HL-60 (cell line): ENCODE measurements around the gene PCP4.

ENCODE experiments used
- DNase-seq, 2 experiments: peaks; one replicate each; pipeline ENCODE4 v3.0.0-alpha.2; 2010 to 2020; ENCODE audit warnings: low read depth in 1 of 2, low spot score in 1 of 2
- H3K27ac ChIP-seq: fragments of 250-450 bp; sonication (Bioruptor Pico); replicated peaks from 2 replicates; pipeline ENCODE4 v1.5.1; 2020; ENCODE audit warnings: mild to moderate bottlenecking, moderate library complexity
- H3K27me3 ChIP-seq: fragments of 250-450 bp; sonication (Bioruptor Pico); 2 replicates; pipeline ENCODE4 v1.5.1; 2021; ENCODE audit warnings: mild to moderate bottlenecking, moderate library complexity; ENCODE audit not compliant: insufficient read depth, poor library complexity, severe bottlenecking
- H3K4me3 ChIP-seq: replicated peaks from 2 replicates; pipeline ENCODE4 v1.5.1; 2011; ENCODE audit warnings: mild to moderate bottlenecking, control low read depth, low read length; ENCODE audit not compliant: insufficient read depth
- CTCF ChIP-seq: IDR thresholded peaks from one replicate; pipeline ENCODE4 v1.5.1; 2011; ENCODE audit warnings: low read length, control low read depth, inconsistent platforms; ENCODE audit not compliant: insufficient read depth
- GABPA ChIP-seq: IDR thresholded peaks from 2 replicates; pipeline ENCODE4 v1.6.1; 2012; ENCODE audit warnings: low read depth
- POLR2AphosphoS5 ChIP-seq: IDR thresholded peaks from 2 replicates; pipeline ENCODE4 v1.6.1; 2012; ENCODE audit warnings: low read depth
- REST ChIP-seq: IDR thresholded peaks from 2 replicates; pipeline ENCODE4 v1.6.1; 2012; ENCODE audit warnings: low read depth; ENCODE audit not compliant: insufficient replicate concordance
- SPI1 ChIP-seq: IDR thresholded peaks from 2 replicates; pipeline ENCODE4 v1.6.1; 2012; ENCODE audit warnings: low read depth, mild to moderate bottlenecking, borderline replicate concordance

The PCP4 gene

GRCh38 chr21:39956586-39956985 lies 89.3 kb downstream of the PCP4 start:
- TF ChIP-seq POLR2AphosphoS5: no peak
- no peak for DNase-seq
- peaks cover 3% of the 10 kb centered on the region for H3K27me3 ChIP-seq
- H3K27ac ChIP-seq: no peak overlapping the region
- no peak overlapping the region for H3K4me3 ChIP-seq

- Histone ChIP-seq H3K27ac (no peak overlapping the region), H3K27me3 (peaks cover 3% of the 10 kb centered on the region), H3K4me3 (no peak overlapping the region)
- TF ChIP-seq REST: no peak
- TF ChIP-seq GABPA: no peak
- TF ChIP-seq CTCF: no peak
- TF ChIP-seq POLR2AphosphoS5: no peak
- TF ChIP-seq SPI1: no peak
- no peak for DNase-seq
Observed at GRCh38 chr21:39958731-39959130, 91.5 kb downstream of the PCP4 start.

- DNase-seq: no peak
- Histone ChIP-seq H3K27me3 (peaks cover 2% of the 10 kb centered on the region), H3K27ac (no peak overlapping the region), H3K4me3 (no peak overlapping the region)
- TF ChIP-seq REST (no peak), SPI1 (no peak), CTCF (no peak), GABPA (no peak), POLR2AphosphoS5 (no peak)
Observed at GRCh38 chr21:39961251-39961650, 94.0 kb downstream of the PCP4 start.

- no peaks in the 10 kb centered on the region for H3K27me3 ChIP-seq
- no peak overlapping the region for H3K4me3 ChIP-seq
- no peak for TF ChIP-seq POLR2AphosphoS5
- no peak for TF ChIP-seq SPI1
- TF ChIP-seq REST: no peak
- TF ChIP-seq GABPA: no peak
- no peak for TF ChIP-seq CTCF
Observed at GRCh38 chr21:39965026-39965425, 97.8 kb downstream of the PCP4 start.

More at GRCh38 chr21:39965026-39965425, 97.8 kb downstream of the PCP4 start:
- no peak overlapping the region for H3K27ac ChIP-seq
- DNase-seq: no peak
